GM21515 (cell line): Measurements from ENCODE around the gene CUEDC1.
"Not testable (repeated sequence)": the region's sequence is repeated elsewhere in the genome, so short reads cannot be mapped to it uniquely, and the experiment has no call there.

Source experiments
- ATAC-seq: cut with Tn5 transposase; IDR thresholded peaks from one replicate; pipeline ENCODE4 v1.9.1; 2021; ENCODE audit not compliant: unreplicated experiment

CUEDC1 gene

DNA sequence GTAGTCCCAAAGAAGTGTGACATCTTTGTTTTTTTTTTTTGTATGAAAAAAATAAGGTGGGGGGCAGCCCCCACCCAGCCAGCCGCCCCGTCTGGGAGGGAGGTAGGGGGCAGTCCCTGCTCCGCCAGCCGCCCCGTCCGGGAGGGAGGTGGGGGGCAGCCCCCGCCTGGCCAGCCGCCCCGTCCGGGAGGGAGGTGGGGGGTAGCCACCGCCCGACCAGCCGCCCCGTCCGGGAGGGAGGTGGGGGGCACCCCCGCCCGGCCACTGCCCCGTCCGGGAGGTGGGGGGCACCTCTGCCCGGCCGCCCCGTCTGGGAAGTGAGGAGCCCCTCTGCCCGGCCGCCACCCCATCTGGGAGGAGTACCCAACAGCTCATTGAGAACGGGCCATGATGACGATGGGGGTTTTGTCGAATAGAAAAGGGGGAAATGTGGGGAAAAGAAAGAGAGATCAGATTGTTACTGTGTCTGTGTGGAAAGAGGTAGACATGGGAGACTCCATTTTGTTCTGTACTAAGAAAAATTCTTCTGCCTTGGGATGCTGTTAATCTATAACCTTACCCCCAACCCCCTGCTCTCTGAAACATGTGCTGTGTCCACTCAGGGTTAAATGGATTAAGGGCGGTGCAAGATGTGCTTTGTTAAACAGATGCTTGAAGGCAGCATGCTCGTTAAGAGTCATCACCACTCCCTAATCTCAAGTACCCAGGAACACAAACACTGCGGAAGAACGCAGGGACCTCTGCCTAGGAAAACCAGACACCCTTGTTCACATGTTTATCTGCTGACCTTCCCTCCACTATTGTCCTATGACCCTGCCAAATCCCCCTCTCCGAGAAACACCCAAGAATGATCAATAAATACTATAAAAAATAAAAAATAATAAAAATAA is 108.9 kb downstream of the CUEDC1 start:
- not testable (repeated sequence) for ATAC-seq

DNA sequence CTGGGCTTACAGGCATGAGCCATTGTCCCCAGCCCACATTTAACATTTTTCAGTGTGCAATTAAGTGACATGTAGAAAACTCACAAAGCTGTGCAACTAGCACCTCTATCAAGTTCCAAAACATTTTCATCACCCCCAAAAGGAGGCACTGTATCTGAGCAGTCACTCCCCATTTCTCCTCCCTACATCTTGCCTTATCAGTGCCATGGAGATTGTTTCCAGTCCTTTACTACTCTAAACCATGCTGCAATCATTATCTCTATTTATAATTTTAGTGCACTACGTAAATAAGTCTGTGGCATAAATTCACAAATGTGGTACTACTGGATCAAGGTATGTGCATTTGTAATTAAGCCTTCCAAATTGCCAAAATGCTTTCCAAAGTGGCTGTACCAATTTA is 112.9 kb downstream of the CUEDC1 start:
- ATAC-seq: no peak

DNA sequence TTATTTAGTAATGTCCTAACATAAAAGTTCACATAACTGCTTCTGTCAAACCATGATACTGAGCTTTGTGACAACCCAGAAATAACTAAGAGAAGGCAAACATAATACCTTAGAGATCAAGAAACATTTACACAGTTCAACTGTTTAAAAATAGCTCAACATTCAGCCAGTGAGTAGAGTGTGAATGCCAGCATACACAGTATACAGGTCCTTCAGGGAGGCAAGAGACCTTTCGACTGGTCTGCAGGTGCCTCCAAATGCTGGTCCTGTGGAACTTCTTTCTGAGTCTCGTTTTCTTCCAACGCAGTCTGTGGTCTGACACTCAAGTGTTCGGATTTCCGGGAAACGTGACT is 115.7 kb downstream of the CUEDC1 start:
- ATAC-seq: no peak

DNA sequence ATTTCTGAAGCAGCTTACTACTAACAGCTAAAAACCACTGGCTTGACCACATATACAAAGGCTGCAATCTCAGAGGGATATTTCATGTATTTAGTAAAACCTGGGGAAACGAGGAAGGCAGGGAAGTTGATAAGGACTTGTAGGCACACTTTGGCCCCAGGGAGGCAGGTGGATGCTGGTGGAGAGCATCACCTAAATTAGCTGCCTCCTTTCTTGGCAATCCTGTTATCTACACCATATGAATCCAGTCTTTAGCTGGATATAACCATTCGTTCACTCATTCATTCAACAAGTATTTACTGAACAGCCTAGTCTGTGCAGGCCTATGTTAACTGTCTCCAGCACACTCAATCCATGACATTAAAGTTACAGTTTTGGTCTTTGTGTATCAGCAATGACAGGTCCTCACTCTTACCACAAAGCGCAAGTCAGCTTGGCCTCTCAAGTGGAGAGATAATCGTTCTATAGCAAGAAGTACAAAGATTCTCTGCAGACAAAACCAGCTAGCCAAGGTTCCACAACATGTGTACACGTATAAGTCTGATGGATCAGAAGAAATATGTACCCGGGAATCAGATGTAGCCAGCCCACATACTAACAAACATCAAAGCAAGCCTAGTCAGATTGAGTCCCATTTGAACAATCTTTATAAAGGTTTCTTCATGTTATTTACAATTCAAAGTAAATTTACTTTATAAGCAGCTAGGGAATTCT is 116.2 kb downstream of the CUEDC1 start:
- no peak for ATAC-seq

DNA sequence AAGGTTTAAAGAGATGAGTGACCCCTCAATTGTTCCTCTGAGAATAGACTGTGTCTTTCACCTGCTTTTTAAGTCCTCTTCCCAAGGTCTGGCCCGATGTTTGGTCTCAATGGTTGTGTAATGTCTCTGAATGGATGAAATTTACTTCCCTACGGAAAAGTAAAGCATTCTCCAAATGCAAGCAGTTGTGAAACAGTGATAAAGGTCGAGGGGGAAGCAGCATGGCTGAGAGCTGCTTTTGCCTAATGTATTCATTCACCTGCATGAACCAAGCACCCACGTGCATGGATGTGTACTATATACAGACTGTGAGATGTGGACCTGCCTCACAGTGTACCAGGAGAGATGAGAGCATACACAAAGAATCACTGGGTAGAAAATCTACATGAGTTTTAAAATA is 116.8 kb downstream of the CUEDC1 start:
- ATAC-seq: no peak

DNA sequence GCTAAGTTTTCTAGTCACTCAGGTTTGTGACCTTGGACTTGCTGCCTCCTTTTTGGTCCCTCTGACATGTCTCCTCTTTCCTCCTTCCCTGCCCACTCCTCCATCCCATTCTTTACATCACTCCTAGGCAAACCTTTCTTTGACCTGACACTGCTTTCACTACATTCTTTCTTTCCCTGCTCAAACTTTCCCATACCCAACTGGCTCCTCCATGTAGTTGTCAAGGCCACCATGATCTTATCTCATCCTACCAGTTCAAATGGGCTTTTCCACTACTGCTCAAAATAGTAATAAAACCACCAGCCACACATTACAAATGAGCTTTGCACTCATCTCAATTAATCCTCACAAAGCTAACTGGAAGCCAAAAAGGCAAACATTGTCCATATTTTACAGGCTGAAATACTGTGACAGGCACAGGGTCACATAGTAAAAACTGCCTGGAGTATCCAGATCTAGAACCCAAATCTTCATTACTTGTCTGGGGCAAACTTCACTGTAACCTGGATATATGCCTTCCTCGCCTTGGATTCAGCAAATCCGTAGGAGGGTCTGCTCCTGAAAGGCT is 119.8 kb downstream of the CUEDC1 start:
- no peak for ATAC-seq

DNA sequence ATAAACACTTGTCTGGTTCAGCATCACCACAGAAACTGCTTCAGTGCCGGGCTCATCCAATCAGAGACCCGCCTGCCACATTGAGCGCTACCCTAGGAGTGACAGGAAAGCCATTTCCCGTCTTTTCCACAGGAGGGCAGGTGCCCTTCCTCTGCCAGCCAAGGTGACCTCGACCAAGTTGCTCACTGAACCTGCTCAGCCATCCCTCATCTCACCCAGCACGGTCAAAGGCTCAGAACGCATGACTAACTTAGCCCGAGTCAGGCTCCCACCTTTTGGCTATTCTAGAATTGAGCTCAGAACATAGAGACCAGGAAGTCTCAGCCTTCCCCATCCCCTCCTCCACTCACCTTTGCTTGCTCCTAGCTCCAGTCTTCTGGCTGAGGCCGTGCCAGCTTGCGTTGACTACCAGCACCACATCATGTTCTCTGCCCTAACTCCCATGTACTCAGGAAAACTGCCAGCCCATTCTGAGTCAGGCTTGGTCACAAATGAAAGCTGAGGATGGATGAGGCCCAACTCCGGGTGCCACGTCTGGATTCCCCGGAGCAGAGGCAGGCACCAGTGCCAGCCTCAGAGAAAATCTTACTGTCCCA is 121.0 kb downstream of the CUEDC1 start:
- ATAC-seq: no peak

DNA sequence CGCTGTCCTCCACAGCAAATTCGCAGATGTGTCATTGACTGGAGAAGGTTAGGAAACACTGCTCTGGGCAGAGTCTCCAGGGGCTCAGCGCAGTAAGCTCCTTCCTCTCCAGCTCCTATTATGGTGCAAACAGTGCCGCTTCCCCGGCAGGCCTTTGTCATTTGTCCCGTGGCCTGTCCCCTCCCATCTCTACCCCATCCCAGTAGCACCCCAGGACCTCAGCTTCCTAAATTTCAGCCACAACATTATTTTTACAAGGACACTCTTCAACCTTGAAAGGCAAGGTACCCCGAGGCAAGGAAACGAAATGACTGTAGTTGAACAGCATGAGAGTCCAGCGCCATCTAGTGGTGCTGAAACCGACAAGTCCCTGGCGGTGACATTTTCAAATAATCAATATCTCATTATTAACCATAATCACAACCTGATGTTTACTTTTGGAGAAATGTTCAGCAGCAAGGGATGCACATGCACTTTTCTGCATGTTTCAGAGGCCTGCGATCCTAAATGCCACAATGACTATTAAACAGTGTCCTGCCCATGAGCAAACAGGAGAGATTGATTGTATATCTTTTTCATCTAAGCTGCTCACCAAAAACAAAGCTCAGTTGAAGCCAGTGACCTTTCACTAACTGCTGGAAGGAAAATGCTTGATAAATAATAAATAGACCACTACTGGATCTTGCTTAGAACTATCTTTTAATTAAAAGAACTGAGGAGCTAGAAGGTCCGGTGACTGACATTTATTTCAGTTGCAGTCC is 121.9 kb downstream of the CUEDC1 start:
- ATAC-seq: no peak

DNA sequence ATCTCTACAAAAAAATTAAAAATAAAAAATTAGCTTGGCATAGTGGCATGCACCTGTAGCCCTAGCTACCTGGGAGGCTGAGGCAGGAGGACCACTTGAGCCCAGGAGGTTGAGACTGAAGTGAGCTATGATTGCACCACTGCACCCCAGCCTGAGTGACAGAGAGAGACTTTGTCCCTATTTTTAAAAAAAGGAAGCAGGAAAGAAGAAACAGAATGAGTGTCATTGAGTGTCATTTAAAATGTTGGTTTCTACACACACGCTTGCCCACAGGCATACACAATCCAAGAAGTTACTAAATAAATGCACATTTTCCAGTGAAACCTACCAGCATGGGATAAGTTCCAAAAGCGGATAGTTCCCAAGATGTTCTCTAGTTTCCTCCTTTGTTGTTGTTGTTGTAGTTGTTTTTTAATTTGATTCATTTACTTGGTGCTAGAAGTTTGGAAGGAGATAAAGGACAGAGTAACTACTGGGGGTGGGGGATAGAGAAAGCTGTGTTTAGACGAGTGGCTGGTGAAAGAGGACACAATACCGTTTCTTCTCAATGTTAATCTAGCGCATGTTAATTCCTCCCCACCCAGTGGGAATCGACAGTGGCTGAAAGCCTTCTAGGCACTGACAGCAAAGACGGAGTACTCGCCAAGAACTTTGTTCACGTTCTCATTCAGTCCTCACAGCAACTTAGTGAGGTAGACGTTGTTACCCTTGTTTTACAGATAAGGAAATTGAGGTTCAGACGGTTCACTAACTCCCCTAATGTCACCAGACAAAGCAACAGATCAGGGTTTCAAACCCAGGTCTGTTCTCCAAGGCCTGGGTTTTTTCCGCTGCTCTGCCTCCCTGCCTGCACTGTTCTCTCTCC is 122.7 kb downstream of the CUEDC1 start:
- no peak for ATAC-seq

DNA sequence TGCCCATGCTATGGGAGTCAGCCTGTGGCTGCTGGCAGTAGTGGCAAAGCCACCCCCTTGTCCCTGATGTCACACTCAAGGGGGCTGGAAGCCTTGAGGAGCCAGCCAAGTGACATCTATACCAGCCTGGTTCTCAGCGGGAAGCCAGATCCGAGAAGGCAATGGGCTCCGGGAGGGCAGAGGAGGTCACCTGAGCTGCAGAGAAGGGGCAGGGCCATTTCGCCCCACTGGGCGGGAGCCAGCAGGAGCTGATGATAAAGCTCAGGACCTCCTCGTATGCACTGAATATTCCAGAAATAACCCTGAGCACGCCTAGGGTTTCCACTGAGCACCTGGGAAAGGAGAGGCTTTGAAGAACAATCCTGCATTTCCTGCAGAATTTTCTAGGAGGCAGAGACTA is 124.3 kb downstream of the CUEDC1 start:
- no peak for ATAC-seq

DNA sequence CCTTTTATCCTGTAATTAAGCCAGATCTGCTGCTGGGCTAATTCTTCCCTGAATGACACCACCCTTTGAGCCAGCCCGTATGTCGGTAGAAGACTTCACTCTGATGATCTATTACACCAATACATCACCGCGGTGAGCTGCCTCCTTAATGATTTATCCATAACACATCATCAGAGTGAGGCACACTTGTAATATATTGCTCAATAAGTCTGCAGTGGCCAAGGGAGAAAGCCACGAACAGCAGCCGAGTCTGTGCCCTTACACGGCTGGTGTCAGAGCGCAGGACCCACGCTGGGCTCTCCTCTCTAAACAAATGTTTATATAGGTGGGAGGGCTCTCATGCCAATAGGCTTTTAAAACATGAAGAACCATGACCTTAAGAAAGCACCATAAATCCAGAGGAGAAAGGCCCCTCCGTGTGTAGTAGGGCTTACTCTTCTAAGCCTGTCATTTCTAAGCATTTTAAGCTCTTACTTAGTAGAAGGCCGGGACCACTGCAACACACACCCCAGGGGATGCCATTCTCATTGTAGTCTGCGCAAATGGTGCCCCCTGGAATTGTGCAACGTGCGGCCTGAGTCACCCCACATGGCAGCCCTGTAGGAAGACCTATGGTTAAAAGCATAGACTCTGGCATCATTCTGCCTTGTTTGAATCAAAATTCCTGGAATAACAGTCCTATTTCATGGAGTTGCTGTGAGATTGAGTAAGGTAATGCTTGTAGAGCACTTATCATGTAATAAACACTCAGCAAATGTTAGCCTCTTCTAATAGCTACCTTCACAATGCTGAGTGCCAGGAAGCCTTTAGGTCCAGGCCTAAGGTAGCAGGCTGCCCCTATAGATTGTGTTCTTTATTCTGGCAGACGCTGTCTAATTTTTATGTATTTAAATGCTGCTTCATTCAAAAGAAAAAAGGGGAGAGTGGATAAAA is 131.5 kb downstream of the CUEDC1 start:
- ATAC-seq: no peak

DNA sequence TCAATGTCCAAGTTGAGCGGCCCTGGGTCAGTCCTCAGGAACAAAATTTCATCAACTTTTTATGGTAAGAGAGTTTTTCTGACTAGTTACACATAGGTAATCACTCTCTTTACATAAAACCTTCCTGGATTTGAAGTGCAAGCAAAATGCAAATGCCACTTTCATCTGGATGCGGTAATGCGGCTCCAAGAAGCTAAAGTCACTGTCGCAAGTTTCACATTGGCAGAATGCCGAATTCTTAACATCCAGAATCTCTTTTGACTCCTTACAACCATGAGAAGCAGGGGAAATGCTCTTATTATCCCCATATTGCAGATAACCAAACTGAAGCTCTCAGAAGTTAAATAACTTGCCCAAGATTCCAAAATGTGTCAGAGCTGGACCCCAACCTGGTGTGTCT is 135.3 kb downstream of the CUEDC1 start:
- ATAC-seq: no peak

DNA sequence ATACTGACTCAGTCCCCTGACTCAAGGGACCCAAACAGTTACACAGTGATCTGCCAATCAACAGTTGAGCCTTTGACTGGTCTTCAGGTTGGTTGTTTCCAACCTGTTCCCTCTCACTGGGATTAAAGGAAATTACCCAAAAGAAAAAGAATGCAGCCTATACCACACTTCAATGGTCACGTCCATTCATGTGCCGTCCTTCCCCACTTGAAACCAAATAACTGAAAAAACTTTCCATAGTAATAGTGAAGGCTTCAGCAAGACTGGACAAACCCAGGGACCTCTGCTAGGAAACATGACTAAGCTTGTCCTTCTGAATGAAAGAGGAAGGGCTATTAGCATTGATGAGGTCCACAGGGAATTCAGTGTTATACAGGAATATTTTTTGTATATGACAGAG is 135.9 kb downstream of the CUEDC1 start:
- no peak for ATAC-seq

DNA sequence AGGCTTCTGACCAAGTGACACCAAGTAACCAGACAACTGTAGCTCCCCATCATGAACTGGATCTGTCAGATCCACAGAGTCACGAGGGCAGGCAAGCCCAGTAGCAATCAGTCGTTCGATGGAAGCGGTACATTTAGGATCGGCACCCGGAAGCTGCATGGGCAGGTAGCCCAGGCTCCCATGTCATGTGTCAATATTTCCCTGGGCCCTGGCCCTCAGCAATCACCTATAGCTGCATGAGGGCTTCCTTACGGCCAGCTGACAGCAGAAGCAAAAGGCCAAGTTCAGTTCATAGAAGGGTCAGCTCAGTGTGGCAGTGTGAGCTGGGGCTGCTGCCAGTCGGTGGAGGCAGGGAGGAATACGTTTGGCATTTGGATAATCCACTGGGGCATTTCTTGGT is 137.1 kb downstream of the CUEDC1 start:
- no peak for ATAC-seq

DNA sequence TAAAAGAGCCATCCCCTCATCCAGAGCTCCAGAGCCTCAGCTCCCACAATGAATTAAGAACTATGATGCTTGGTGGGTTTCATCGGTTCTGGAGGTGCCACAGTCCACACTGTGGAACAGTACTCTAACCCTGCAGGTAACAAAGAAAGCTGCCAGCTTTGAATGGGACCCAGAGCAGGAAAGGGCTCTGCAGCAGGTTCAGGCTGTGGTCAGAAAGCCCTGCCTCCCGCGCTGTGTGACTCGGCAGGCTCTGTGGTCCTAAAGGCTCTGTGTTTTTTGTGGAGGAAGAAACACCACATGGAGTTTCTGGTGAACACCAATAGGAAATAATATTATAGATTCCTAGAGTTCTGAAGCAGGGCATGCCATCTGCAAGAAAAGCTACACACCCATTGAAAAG is 137.9 kb downstream of the CUEDC1 start:
- ATAC-seq: no peak

DNA sequence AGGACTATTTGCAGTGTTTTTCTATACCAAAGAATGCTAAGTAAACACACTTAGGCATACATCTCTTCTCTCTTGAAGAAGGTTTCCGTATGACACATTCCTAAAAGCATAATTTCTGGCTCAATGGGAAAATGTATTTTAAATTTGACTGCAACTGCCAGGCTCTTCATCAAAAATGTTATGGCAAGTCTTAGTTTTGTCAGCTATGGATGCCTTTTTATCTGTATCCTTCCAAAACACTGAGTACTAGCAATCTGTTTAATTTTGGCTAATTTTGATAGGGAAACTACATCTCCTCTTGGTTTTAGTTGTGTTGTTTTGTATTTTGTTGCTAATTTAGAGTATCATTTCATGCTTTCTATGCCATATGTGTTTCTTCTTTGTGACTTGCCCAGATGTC is 140.8 kb downstream of the CUEDC1 start:
- no peak for ATAC-seq

DNA sequence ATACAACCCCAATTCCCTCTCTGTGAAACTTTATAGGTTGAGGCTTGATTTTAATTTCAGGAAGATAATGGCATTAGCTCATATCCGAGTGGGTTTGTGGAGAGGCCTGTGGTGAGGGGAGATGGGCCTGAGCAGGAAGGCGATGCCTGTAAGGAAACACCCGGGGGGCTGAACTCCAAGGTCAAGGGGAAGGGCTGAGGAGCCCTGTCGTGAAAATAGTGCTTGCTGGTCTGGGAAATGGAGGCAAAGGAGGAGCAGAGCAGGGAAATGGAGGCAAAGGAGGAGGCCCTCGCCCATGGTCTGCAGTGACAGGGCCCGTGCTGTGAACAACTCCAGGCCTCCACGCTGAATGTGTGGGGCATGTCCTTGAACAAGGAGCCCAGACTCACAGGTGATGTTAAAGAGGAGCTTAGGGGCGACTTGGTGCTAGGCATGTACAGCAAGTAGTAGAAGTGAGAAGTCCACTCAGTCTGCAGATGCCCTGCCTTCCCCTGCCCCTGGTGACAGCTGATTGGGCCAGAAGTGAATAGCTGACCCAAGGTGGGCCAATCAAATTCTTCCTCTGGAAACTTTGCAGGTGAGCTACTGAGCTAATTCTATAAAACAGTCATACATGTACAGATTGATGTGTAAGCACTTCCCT is 143.5 kb downstream of the CUEDC1 start:
- no peak for ATAC-seq
